ENCODE data around the gene PLEK. TPM values are rescaled to one million over a fixed set of nuclear protein-coding genes. Genes with fewer than 3 reads are reported as not detected.
A peak's percentile ranks its signal among the peaks of the same experiment; 100 is the strongest.
"Not testable (repeated sequence)": the region's sequence is repeated elsewhere in the genome, so short reads cannot be mapped to it uniquely, and the experiment has no call there.

PLEK gene
- total RNA-seq, 1 experiment from 2014 or later = not detected

DNA sequence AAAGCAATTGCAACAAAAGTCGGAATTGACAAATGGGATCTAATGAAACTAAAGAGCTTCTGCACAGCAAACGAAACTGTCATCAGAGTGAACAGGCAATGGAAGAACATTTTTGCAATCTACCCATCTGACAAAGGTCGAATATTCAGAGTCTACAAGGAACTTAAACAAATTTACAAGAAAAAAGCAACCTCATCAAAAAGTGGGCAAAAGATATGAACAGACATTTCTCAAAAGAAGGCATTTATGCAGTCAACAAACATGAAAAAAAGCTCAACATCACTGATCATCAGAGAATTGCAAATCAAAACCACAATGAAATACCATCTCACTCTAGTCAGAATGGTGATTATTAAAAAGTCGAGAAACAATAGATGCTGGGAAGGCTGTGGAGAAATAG lies 16.0 kb upstream of the PLEK start:
- in situ Hi-C loops (cut with HindIII; ENCODE audit: low sequenced_read_pairs); DNase-seq (ENCODE audit: low spot score): not testable (repeated sequence)

DNA sequence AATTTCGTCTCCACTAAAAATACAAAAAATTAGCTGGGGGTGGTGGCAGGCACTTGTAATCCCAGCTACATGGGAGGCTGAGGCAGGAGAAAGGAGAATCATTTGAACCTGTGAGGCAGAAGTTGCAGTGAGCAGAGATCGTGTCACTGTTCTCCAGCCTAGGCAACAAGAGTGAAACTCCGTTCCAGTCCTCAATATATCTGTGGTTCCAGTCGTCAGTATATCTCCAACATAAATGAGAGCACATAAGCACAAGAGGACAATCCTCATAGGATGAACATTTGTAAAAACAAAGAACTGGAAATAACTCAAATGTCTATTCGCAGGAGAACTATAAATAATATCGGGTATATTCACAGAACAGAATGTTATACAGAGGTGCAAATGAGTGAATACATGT lies 13.1 kb upstream of the PLEK start:
- DNase-seq (ENCODE audit: low spot score) = no peak
- in situ Hi-C loops (cut with HindIII; ENCODE audit: low sequenced_read_pairs) = no loop called here

DNA sequence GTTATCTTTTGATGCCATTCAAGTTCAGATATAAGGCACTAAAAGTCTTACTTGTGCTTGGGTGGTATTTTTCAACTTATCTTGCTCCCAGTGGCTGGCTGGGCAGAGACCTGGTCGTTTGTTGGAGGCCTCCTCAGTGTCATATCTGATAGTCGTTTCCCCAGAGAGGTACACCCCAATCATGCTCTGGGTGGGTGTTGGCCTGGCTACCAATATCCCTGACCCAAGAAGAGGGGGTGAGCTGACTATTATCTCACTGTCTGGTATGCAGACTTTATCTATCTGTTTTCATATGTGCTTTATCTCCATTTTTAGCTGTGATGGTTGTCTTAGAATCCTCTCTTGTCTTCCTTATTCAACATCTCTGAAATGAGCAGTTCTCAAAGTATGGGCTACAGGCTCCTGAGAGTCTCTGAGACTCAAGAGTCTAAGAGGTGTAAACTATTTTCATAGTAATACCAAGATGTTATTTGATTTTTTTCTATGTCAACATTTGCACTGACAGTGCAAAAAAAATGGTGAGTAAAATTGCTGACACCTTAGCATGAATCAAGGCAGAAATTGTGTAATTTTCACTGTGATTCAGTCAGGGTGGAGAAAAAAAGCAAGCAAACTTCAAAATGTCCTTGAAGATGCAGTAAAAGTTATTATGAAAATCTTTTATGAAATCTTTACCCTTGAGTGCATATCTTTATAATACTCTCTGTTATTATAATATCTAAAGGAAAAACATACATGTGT lies 12.3 kb upstream of the PLEK start:
- no peak for DNase-seq (ENCODE audit: low spot score)
- in situ Hi-C loops (cut with HindIII; ENCODE audit: low sequenced_read_pairs) = no loop called here

DNA sequence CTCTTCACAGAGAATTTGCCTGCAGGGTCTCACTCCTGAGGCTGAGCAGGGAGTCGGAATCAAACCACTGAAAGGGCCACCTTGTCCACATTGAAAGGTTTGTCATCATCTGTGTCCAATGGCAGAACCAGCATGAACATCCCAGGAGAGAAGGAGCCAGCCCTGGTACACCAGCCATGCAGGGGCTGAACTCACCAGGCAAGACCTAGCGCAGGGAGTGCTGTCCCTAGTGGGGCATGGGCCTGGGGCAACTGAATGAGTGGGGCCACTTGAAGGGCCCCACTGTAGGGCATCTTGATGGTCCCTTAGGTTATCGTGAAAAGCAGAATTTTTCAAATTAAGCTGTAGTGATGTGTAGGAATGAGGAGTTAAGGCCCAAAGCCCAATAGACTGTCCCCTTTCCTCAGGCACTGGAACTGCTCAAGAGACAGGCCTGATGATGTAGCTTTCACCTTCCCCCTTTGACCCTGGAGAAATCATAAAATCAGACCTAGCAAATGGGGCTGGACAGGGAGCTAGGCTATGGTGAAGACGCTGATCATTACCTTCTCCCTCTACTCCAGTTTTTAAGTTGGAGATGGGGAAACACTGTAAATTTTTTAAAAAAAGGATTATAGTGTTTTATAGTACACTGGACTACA lies 8.4 kb upstream of the PLEK start:
- no peak for DNase-seq (ENCODE audit: low spot score)
- in situ Hi-C loops (cut with HindIII; ENCODE audit: low sequenced_read_pairs) = no loop called here

DNA sequence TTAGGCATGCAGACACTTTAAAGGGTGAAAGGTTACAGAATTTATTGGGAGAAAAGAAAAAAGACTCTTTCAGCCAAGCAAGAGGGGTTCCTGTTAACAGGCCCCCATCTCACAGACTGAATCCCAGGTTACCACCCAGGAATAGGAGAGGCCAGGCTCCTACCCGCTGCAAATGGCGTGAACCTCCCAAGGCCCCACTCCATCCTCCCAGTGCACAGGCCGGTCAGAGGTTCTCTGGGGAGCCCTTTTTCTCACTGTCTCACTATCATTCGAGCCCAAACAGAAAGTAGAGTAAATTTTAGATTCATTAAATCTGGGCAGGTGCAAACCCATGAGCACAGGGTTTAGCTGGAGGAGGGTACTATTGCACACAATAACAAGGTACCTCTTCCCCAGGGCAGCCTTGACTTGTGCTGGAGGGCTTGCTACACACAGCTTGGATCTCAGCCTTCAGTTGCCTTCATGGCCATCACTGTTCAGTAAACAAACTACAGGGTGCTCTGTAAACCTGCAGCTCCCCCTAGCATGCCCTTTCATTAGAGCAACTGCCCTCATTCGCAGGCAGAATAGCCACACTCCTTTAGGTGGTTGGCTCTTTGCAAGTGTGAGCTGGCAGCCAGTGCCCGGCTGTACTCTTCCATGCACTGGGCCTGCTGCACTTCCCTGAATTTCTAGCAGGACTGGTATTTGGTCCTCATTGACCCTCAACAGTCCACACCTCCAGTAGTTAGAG lies 7.3 kb upstream of the PLEK start:
- DNase-seq (ENCODE audit: low spot score) = peak; percentile 50
- in situ Hi-C loops (cut with HindIII; ENCODE audit: low sequenced_read_pairs) = no loop called here

DNA sequence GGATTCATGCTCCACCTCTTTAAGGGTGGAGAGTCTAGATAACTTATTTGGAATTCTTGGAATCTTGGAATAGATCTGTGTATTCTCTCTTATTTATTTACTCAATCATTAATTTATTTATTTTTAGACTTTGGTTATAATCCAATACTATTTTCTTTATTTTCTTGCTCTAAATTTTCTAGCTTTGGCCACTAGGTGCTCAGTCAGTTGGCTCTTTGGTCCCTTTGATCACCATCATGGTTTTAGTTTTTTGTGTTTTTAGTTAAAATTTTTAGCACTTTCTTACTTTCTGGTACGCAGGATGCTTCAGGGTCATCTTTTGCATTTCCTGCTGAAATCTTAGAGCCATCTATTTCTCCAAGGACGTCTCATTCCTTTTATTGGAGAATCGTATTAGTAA lies 5.2 kb upstream of the PLEK start:
- in situ Hi-C loops (cut with HindIII; ENCODE audit: low sequenced_read_pairs) = no loop called here
- DNase-seq (ENCODE audit: low spot score) = no peak

DNA sequence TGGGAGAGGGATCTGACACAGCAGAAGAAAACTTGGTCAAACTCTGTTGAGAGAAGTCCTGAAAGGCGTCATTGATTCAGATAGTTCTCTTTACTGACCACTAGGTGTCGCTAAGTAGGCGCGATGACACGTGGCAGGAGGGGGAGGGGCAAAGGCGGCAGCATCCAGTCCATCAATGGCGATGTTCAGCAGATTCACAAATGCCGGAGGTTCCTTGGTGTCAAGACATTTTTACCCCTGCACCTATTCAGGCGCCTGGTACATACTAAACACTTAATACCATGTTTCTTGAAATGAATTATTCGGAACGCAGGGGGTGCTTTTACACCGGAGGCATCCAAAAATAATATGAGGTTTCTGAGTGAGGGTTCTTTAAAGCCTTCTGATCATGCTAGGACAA lies 3.0 kb upstream of the PLEK start:
- DNase-seq (ENCODE audit: low spot score) = peak; percentile 28
- in situ Hi-C loops (cut with HindIII; ENCODE audit: low sequenced_read_pairs) = no loop called here

DNA sequence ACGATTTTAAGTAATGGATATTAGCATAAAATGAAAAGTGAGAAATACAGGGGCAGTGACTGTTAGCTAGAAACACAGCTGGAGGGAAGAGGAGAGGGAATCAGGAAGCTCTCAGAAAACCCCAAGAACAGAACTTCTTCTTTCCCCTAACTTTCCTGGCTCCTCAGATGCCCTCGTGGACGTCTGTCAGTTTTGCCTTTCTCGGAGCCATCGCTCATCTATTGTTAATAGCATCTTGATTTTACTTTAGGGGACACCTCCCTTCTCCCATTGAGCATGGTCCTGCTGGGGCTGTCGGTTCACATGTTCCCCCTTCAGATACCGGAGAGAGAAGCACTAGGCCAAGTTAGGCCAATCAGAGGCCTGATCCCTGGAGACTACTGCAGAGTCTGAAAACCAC lies 2.3 kb upstream of the PLEK start:
- in situ Hi-C loops (cut with HindIII; ENCODE audit: low sequenced_read_pairs) = no loop called here
- DNase-seq (ENCODE audit: low spot score) = no peak

DNA sequence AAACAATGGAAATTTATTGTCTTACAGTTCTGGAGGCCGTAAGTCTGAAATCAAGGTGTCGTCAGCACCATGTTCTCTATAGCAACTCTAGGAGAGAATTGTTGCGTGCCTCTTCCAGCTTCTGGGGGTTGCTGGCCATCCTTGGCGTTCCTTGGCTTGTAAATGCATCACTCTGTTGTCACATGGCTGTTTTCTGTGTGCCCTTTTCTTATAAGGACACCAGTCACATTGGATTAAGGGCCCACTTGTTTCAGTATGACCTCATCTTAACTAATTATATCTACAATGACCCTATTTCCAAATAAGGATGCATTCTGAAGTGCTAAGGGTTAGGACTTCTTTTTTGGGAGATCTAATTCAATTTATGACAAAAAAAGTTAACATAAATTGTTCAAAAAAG lies 1.4 kb upstream of the PLEK start:
- no peak for DNase-seq (ENCODE audit: low spot score)
- in situ Hi-C loops (cut with HindIII; ENCODE audit: low sequenced_read_pairs) = no loop called here

DNA sequence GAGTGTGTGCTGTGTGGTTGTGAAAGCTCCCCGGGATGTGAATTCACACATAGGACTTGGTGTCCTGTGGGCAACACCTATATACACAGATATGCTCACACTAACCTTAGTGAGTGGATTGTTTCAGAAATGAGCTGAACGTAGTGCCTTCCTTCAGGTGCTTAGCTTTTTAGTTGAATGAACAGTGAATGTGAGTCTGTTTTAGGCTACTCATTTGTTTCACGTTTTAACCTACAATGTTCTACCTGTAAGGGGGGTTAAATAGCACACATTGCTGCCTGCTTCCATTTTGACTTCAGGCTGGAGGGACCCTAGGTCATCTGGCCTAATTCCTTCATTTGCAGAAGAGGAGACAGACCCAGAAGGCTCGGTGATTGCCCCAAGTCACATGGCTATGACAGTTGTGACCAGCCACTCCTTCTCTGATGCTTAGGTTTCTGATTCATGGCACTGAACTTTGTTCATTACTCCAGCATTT lies 1.0 kb downstream of the PLEK start:
- DNase-seq (ENCODE audit: low spot score) = no peak
- in situ Hi-C loops (cut with HindIII; ENCODE audit: low sequenced_read_pairs) = no loop called here

DNA sequence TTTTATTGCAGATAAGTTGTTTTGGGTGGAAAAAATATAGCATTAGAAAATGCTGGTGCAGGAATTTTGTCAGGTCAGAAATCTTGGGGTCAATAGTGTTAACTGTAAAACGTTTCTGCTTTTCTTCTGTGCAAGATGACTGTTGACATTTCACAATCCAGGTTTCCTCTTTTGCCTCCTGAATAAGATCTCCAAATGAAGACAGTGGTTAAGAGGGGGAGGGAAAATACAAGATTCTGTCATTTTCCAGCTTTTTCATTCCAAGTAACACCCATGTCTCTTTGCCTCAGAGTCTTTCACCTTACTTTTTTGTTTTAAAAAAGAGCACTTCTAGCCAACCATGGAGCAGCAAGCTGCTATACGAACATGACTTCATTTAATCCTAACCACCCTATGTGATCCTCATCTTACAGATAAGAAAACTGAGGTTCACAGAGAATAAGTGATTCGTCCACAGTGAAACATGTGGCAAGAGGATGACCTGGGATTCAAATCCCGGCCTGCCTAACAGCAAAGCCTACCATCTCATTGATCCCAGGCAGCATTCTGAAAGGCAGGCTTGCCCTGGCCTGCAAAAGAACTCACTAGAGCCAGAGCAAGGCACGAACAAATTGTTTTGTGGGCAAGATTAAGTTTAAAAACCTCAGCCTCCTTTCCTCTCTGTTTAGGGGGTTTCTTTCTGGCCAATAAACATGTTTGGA lies 3.0 kb downstream of the PLEK start:
- no peak for DNase-seq (ENCODE audit: low spot score)
- in situ Hi-C loops (cut with HindIII; ENCODE audit: low sequenced_read_pairs) = no loop called here

DNA sequence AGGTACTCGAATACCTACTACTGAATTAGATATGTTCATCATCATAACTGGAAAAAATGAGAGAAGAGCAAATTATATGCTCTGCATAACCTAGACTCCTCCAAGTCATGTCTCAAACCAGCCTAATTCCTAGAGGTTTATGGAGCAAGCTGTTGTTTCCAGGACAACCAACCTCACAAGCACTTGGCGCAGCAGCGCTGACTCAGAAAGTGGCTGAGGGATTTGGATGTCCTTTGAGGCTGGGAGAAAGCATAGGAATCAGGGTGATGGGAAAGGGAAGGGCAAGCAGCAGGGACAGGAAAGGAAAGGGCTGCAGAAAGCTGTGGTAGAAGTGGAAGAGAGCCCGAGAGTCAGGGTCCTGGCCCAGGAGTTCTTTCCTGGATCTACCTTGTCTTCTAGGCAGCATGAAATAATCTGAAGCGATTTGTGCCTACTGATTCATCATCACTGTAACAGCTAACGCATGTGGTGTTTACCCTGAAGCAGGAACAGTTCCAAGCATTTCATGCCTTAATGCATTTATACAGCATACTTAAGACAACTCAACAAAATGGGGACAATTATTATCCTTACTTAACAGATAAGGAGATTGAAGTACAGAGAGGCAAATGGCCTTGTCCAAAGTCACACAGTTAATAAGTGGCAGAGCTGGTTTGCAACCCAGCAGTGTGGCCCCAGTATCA lies 3.7 kb downstream of the PLEK start:
- in situ Hi-C loops (cut with HindIII; ENCODE audit: low sequenced_read_pairs) = no loop called here
- peak; percentile 37 for DNase-seq (ENCODE audit: low spot score)

DNA sequence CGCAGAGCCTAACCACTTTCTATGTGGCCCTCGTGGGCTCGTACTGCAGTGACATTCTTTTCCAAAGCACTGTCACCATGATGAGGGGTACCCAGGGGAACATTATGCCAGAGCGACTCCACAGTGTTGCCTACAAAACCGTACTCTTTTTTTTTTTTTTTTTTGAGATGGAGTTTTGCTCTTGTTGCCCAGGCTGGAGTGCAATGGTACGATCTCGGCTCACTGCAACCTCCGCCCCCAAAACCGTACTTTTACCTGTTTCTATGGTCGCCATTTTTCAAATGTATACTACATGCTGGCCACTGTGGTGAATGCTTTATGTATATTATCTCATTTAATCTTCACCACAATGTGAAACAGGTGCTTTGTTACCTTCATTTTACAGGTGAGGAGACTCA lies 4.3 kb downstream of the PLEK start:
- DNase-seq (ENCODE audit: low spot score) = no peak
- in situ Hi-C loops (cut with HindIII; ENCODE audit: low sequenced_read_pairs) = no loop called here

DNA sequence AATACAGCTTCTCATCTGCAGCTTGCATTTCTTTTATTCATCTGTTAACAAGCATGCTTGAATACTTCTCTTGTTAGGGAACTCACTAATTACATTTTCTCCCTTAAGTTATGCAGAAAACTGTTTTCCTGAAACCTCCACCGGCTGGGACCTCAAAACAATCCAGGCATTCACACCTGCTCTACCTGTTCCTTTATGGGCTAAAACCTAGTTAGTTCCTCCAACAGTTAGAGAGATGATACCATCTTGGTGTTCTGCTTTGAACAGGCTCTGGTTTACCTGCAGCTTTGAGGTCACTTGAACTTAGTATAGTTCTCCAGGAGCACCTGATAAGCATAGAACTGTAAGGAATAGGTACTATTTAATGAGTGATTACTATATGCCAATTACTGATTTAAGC lies 6.1 kb downstream of the PLEK start:
- in situ Hi-C loops (cut with HindIII; ENCODE audit: low sequenced_read_pairs) = no loop called here
- no peak for DNase-seq (ENCODE audit: low spot score)

DNA sequence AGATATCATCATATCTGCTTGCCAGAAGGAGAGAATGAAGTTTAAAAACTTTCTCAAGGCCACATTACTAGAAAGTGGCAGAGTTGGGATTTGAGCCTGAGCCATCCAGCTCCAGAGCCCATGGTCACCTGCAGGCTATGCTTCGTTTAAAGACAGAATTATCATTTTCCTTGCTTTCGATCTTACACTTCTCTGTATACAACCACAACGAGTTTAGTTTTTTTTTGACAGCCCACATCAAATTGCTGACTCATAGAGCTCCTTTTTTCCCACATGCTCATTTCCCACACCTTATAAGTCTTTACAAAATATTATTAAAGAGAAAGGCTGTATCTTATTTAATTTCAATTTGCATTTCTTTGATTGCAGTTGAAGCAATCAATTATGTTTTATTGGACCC lies 6.5 kb downstream of the PLEK start:
- no peak for DNase-seq (ENCODE audit: low spot score)
- in situ Hi-C loops (cut with HindIII; ENCODE audit: low sequenced_read_pairs) = no loop called here

DNA sequence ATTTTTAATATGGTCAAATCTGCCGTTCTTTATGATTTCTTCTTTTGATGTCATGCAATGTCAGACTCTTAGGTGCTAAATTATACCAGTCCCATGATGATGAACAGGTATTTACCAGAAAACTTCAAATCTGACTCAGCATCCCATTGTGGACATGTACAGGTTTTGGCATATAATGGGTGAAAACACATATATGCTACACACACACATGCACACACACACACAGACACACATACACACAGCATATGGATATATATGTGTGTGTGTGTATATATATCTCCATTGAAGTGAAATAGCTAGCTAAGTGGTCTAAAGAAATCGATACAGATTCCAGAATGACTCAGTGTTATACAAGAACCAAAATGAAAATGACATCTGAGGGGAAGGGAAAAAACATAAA lies 7.4 kb downstream of the PLEK start:
- no peak for DNase-seq (ENCODE audit: low spot score)

DNA sequence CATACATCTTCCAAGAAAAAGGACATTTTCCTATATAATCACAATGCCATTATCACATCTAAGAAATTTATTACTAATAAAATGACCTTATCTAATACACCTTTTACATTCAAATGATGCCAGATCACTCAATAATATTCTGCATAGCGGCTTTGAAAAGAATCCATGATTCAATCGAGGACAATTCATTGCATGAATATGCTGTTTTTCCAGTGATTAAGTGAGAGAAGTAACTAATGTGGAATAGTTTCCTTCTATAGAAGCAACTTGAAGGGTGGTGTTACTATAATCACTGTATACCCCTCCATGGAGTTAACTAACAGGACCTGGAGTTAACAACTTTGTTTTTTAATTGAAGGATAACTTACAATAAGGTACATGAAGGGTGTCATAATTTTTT lies 9.1 kb downstream of the PLEK start:
- in situ Hi-C loops (cut with HindIII; ENCODE audit: low sequenced_read_pairs) = no loop called here

More for the DNA sequence above, 7.4 kb downstream of the PLEK start:
- in situ Hi-C loops (cut with HindIII; ENCODE audit: low sequenced_read_pairs) = no loop called here

DNA sequence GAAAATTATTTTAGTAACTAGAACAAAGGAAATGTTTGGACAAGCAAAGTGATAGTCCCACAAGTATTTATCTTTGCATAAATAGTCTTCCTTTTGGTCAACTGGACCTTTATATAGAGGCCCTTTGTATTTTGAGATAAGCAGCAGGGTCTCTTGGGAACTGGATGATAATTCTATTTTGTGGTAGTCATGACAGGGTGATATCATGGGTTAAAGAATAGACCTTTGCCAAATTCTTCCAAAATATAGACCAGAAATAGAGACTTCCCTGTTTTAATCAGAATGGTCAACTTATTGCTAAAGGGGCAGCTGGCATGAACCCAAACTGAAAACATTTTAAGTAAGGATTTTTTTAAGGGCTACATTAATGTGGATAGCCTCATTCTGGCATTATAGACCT lies 10.5 kb downstream of the PLEK start:
- in situ Hi-C loops (cut with HindIII; ENCODE audit: low sequenced_read_pairs) = no loop called here
- DNase-seq (ENCODE audit: low spot score) = no peak

More for the DNA sequence above, 9.1 kb downstream of the PLEK start:
- no peak for DNase-seq (ENCODE audit: low spot score)

DNA sequence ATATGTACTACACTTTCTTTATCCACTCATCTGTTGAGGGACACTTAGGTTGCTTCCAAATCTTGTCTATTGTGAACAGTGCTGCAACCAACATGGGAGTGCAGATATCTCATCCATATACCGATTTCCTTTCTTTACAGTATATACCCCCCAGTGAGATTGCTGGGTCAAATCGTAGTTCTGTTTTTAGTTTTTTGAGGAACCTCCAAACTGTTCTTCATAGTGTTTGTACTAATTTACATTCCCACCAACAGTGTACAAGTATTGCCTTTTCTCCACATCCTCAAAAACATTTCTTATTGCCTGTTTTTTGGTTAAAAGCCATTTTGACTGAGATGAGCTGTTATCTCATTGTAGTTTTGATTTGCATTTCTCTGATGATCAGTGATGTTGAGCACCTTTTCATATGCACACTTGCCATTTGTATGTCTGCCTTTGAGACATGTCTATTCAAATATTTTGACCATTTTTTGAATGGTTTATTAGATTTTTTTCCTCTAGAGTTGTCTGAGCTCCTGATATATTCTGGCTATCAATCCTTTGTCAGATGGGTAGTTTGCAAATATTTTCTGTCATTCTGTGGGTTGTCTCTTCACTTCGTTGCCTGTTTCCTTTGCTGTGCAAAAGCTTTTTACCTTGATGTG lies 12.2 kb downstream of the PLEK start:
- in situ Hi-C loops (cut with HindIII; ENCODE audit: low sequenced_read_pairs) = no loop called here
- DNase-seq (ENCODE audit: low spot score) = no peak

Measured in G401 (cell line).